Ishikawa (cell line): ENCODE measurements around the gene FREM3.
A peak's percentile ranks its signal among the peaks of the same experiment; 100 is the strongest.

Experiments used
- CEBPB ChIP-seq: IDR thresholded peaks from 2 replicates; pipeline ENCODE4 v1.6.1; 2012
- CREB1 ChIP-seq: IDR thresholded peaks from 2 replicates; pipeline ENCODE4 v1.6.1; 2012; ENCODE audit warnings: low read depth
- EGR1 ChIP-seq: IDR thresholded peaks from 2 replicates; pipeline ENCODE4 v1.6.1; 2012
- EP300 ChIP-seq: IDR thresholded peaks from 2 replicates; pipeline ENCODE4 v1.6.1; 2012; ENCODE audit warnings: borderline replicate concordance
- FOXM1 ChIP-seq: IDR thresholded peaks from 2 replicates; pipeline ENCODE4 v1.6.1; 2012; ENCODE audit warnings: low read depth, borderline replicate concordance
- MAX ChIP-seq: IDR thresholded peaks from 2 replicates; pipeline ENCODE4 v1.6.1; 2012
- NFIC ChIP-seq: IDR thresholded peaks from 2 replicates; pipeline ENCODE4 v1.6.1; 2012
- RAD21 ChIP-seq: IDR thresholded peaks from 2 replicates; pipeline ENCODE4 v1.6.1; 2012; ENCODE audit warnings: low read depth
- REST ChIP-seq: IDR thresholded peaks from 2 replicates; pipeline ENCODE4 v1.6.1; 2012; ENCODE audit warnings: low read depth, mild to moderate bottlenecking
- TAF1 ChIP-seq: IDR thresholded peaks from 2 replicates; pipeline ENCODE4 v1.6.1; 2012; ENCODE audit warnings: low read depth, mild to moderate bottlenecking
- TCF12 ChIP-seq: IDR thresholded peaks from 2 replicates; pipeline ENCODE4 v1.6.1; 2012; ENCODE audit warnings: low read depth
- TEAD4 ChIP-seq: IDR thresholded peaks from 2 replicates; pipeline ENCODE4 v1.6.1; 2012
- USF1 ChIP-seq: IDR thresholded peaks from 2 replicates; pipeline ENCODE4 v1.6.1; 2012
- YY1 ChIP-seq: IDR thresholded peaks from 2 replicates; pipeline ENCODE4 v1.6.1; 2012; ENCODE audit warnings: low read depth
- ZBTB7A ChIP-seq: IDR thresholded peaks from 2 replicates; pipeline ENCODE4 v1.6.1; 2012; ENCODE audit warnings: low read depth

The FREM3 gene

GRCh38 chr4:143634763-143635162 is 65.7 kb downstream of the FREM3 start:
- TF ChIP-seq RAD21 (no peak), YY1 (no peak), TEAD4 (no peak), TAF1 (no peak), MAX (no peak), USF1 (no peak), EGR1 (no peak)

GRCh38 chr4:143633833-143634232 is 66.6 kb downstream of the FREM3 start:
- no peak for TF ChIP-seq TEAD4
- TF ChIP-seq YY1: no peak
- TF ChIP-seq ZBTB7A: no peak
- TF ChIP-seq FOXM1: no peak
- no peak for TF ChIP-seq CEBPB
- TF ChIP-seq MAX: no peak
- no peak for TF ChIP-seq NFIC
- TF ChIP-seq EP300: no peak
- TF ChIP-seq REST: no peak
- TF ChIP-seq RAD21: no peak
- TF ChIP-seq CREB1: no peak
- no peak for TF ChIP-seq TCF12
- no peak for TF ChIP-seq TAF1
- no peak for TF ChIP-seq USF1
- TF ChIP-seq EGR1: no peak

GRCh38 chr4:143626134-143626911 is 74.2 kb downstream of the FREM3 start:
- TF ChIP-seq USF1: no peak
- TF ChIP-seq NFIC: no peak
- TF ChIP-seq EP300: no peak
- TF ChIP-seq EGR1: no peak
- no peak for TF ChIP-seq RAD21
- TF ChIP-seq YY1: no peak
- no peak for TF ChIP-seq FOXM1
- no peak for TF ChIP-seq TEAD4
- TF ChIP-seq REST: no peak
- TF ChIP-seq TCF12: no peak
- no peak for TF ChIP-seq CREB1
- no peak for TF ChIP-seq TAF1
- TF ChIP-seq ZBTB7A: no peak
- TF ChIP-seq CEBPB: no peak
- no peak for TF ChIP-seq MAX

GRCh38 chr4:143625632-143626031 is 74.8 kb downstream of the FREM3 start:
- TF ChIP-seq NFIC: peak; percentile 35; the same call in 1 of the 2 replicates
- TF ChIP-seq USF1: no peak

GRCh38 chr4:143623896-143624295 is 76.6 kb downstream of the FREM3 start:
- TF ChIP-seq TCF12: no peak
- TF ChIP-seq RAD21: no peak
- TF ChIP-seq REST: no peak
- TF ChIP-seq EP300: no peak
